K562 (cell line): Measurements from ENCODE around the gene CELSR2. TPM values are rescaled to one million over a fixed set of nuclear protein-coding genes. Genes with fewer than 3 reads are reported as not detected.

Experiments used
- ARID4B ChIP-seq: sonication (generic); formaldehyde crosslinking; IDR thresholded peaks from 2 replicates; pipeline ENCODE4 v1.8.0; 2022; ENCODE audit warnings: mild to moderate bottlenecking, missing genetic modification reagents
- ASH1L ChIP-seq: fragments of 450-650 bp; IDR thresholded peaks from 2 replicates; pipeline ENCODE4 v1.6.1; 2018; ENCODE audit warnings: borderline replicate concordance, mild to moderate bottlenecking, low read depth; ENCODE audit not compliant: partially characterized antibody
- ATF6 ChIP-seq: sonication (generic); formaldehyde crosslinking; IDR thresholded peaks from 2 replicates; pipeline ENCODE4 v1.4.0; 2020; ENCODE audit warnings: mild to moderate bottlenecking, missing genetic modification reagents
- CBFA2T3 ChIP-seq: fragments of 450-650 bp; IDR thresholded peaks from 2 replicates; pipeline ENCODE4 v1.6.1; 2017
- CCNT2 ChIP-seq: IDR thresholded peaks from 2 replicates; pipeline ENCODE4 v1.6.1; 2011; ENCODE audit warnings: borderline replicate concordance, low read depth, mild to moderate bottlenecking, moderate library complexity, mixed read lengths, low read length; ENCODE audit not compliant: insufficient read length; ENCODE audit errors: extremely low read depth
- DACH1 ChIP-seq: fragments of 450-650 bp; IDR thresholded peaks from 2 replicates; pipeline ENCODE4 v1.6.1; 2018; ENCODE audit not compliant: partially characterized antibody
- ELK1 ChIP-seq: sonication (generic); formaldehyde crosslinking; IDR thresholded peaks from 2 replicates; pipeline ENCODE4 v1.8.1; 2022; ENCODE audit warnings: missing genetic modification reagents
- KDM2B ChIP-seq: fragments of 250-450 bp; sonication (Bioruptor Pico); IDR thresholded peaks from 2 replicates; pipeline ENCODE4 v1.8.0; 2021; ENCODE audit warnings: mild to moderate bottlenecking, moderate library complexity
- MED1 ChIP-seq: sonication (generic); formaldehyde crosslinking; IDR thresholded peaks from 2 replicates; pipeline ENCODE4 v1.8.1; 2023; ENCODE audit warnings: missing genetic modification reagents, borderline replicate concordance
- TARDBP ChIP-seq: fragments of 450-650 bp; IDR thresholded peaks from 2 replicates; pipeline ENCODE4 v1.6.1; 2016
- TEAD4 ChIP-seq, 2 experiments: sonication (generic) in 1 of 2; formaldehyde crosslinking in 1 of 2; IDR thresholded peaks; 2 replicates each; pipeline versions ENCODE4 v1.6.1 to v1.8.0; 2012 to 2022; ENCODE audit warnings: borderline replicate concordance in 1 of 2, inconsistent platforms in 1 of 2, low read length in 1 of 2, mild to moderate bottlenecking in 1 of 2, missing genetic modification reagents in 1 of 2
- TFAM ChIP-seq: fragments of 250-450 bp; sonication (Bioruptor Pico); conservative IDR thresholded peaks from 2 replicates; pipeline ENCODE4 v1.5.0; 2021; ENCODE audit warnings: mild to moderate bottlenecking, moderate library complexity
- ZBTB11 ChIP-seq, 3 experiments: fragments of 200-800 bp in 1 of 3; fragments of 250-450 bp in 1 of 3; fragments of 450-650 bp in 1 of 3; sonication (Bioruptor Pico) in 1 of 3; sonication (Bioruptor generic) in 1 of 3; formaldehyde crosslinking in 1 of 3; IDR thresholded peaks; 2 replicates each; pipeline versions ENCODE4 v1.6.1 to v1.8.0; 2016 to 2022; ENCODE audit warnings: mild to moderate bottlenecking in 2 of 3, missing genetic modification characterization in 2 of 3, missing compliant biosample characterization in 1 of 3, moderate library complexity in 1 of 3
- ZNF76 ChIP-seq: fragments of 250-450 bp; sonication (Bioruptor Pico); IDR thresholded peaks from 2 replicates; pipeline ENCODE4 v1.4.0; 2020; ENCODE audit warnings: mild to moderate bottlenecking, moderate library complexity, borderline replicate concordance
- polyA plus RNA-seq, 8 experiments: library from polyadenylated mRNA; depleted of rRNA in 4 of 8; stranded (reverse) in 5 of 8; unstranded in 3 of 8; fragments of >200 nt; fragmentation: Nextera tagmentation in 2 of 8; fragmentation: Illumina TruSeq in 1 of 8; extraction: Ambion mirVana in 2 of 8; extraction: Trizol in 1 of 8; gene quantifications; 2 replicates each; pipeline versions ENCODE4 v1.2.1 to v1.2.3, GENCODE V29; 2011 to 2014; ENCODE audit warnings: inconsistent platforms in 1 of 8, missing spikeins in 1 of 8
- total RNA-seq, 7 experiments: library from RNA; depleted of rRNA in 6 of 7; stranded (reverse); fragments of >200 nt in 6 of 7; fragmentation: Illumina TruSeq in 2 of 7; extraction: Trizol in 2 of 7; gene quantifications; 2 replicates each; pipeline versions ENCODE4 v1.2.1 to v1.2.3, GENCODE V29; 2011 to 2021; ENCODE audit warnings: low replicate concordance in 1 of 7

Gene CELSR2
- total and polyA plus RNA-seq, 9 of the 15 experiments (the other 6 are each of a cell fraction or from before 2014, with no cell fraction given) = 0.31 to 21.9 (median 4.2) TPM

- TF ChIP-seq ATF6 (CRISPR knock-in tag) (peak; percentile 62; the same call in 1 of the 2 replicates), ASH1L (no peak), TEAD4 (IDR thresholded peaks at IDR 0.05; ENCODE audit: low read length) (peak; percentile 17; the same call in 1 of the 2 replicates), TEAD4 (CRISPR knock-in tag; IDR thresholded peaks at IDR 0.05; ENCODE audit: borderline replicate concordance) (no peak), KDM2B (CRISPR knock-in tag) (no peak), MED1 (CRISPR knock-in tag) (no peak), ARID4B (no peak), CCNT2 (no peak), TARDBP (no peak), ZNF76 (CRISPR knock-in tag) (no peak), ELK1 (no peak), CBFA2T3 (peak; percentile 54), TFAM (CRISPR knock-in tag) (no peak), ZBTB11 (CRISPR knock-in tag; IDR thresholded peaks at IDR 0.05) (0 out of 6 replicates have a peak, but pooled peaks of 1 of the 3 experiments have one; percentile 49), DACH1 (peak; percentile 62)
These were observed 4.7 kb downstream of the CELSR2 start (continued) for GRCh38 chr1:109253803-109254620.
